ENCODE measurements around the gene WDR55.

- TF ChIP-seq, protein P1, sequence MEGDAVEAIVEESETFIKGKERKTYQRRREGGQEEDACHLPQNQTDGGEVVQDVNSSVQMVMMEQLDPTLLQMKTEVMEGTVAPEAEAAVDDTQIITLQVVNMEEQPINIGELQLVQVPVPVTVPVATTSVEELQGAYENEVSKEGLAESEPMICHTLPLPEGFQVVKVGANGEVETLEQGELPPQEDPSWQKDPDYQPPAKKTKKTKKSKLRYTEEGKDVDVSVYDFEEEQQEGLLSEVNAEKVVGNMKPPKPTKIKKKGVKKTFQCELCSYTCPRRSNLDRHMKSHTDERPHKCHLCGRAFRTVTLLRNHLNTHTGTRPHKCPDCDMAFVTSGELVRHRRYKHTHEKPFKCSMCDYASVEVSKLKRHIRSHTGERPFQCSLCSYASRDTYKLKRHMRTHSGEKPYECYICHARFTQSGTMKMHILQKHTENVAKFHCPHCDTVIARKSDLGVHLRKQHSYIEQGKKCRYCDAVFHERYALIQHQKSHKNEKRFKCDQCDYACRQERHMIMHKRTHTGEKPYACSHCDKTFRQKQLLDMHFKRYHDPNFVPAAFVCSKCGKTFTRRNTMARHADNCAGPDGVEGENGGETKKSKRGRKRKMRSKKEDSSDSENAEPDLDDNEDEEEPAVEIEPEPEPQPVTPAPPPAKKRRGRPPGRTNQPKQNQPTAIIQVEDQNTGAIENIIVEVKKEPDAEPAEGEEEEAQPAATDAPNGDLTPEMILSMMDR (conservative IDR thresholded peaks at IDR 0.05; ENCODE audit: low read depth, low read length): no peak
- no peak for TF ChIP-seq MXI1 (IDR thresholded peaks at IDR 0.05; ENCODE audit: borderline replicate concordance, low read depth, low read length)
- TF ChIP-seq ELK1 (IDR thresholded peaks at IDR 0.05; ENCODE audit: borderline replicate concordance, low read depth, low read length): no peak
- no peak for TF ChIP-seq BHLHE40 (IDR thresholded peaks at IDR 0.05; ENCODE audit: low read depth, low read length)
- TF ChIP-seq, protein P2, sequence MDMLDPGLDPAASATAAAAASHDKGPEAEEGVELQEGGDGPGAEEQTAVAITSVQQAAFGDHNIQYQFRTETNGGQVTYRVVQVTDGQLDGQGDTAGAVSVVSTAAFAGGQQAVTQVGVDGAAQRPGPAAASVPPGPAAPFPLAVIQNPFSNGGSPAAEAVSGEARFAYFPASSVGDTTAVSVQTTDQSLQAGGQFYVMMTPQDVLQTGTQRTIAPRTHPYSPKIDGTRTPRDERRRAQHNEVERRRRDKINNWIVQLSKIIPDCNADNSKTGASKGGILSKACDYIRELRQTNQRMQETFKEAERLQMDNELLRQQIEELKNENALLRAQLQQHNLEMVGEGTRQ (IDR thresholded peaks at IDR 0.05; ENCODE audit: low read depth, low read length): no peak
- no peak for TF ChIP-seq MAZ (IDR thresholded peaks at IDR 0.05; ENCODE audit: borderline replicate concordance, low read depth, low read length)
- no peak for TF ChIP-seq POLR2A (IDR thresholded peaks at IDR 0.05; ENCODE audit: low read depth, low read length)
These were observed 32.3 kb downstream of the WDR55 start for GRCh38 chr5:140696891-140697492.
